Measurements from ENCODE around the gene MRPL2. TPM values are rescaled to one million over a fixed set of nuclear protein-coding genes. Genes with fewer than 3 reads are reported as not detected.

MRPL2 gene
- total RNA-seq, 1 donor from 2014 or later = 76.4 TPM

DNA sequence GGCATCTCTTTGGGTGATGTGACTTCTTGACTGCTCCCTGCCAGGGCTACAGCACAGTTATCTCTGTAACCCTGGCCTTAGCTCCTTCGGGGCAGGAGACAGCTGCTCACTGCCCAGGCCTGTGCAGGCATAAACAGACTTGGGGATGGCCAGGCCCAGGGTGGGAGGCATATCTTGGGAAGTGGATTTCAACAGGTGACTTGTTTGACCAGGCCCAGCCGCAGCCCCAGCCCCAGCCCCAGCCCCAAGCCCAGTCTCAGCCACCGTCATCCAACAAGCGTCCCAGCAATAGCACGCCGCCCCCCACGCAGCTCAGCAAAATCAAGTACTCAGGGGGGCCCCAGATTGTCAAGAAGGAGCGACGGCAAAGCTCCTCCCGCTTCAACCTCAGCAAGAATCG, 53.0 kb downstream of the MRPL2 start:
- no peak for DNase-seq (ENCODE audit: low spot score)
- intact Hi-C loops (cut with DNase I) = no loop called here

- intact Hi-C loops (cut with DNase I) = no loop called here
- no peak for DNase-seq (ENCODE audit: low spot score)
Observed at GRCh38 chr6:43005844-43006243, 53.4 kb downstream of the MRPL2 start.

Other genes starting within 250 kb of the MRPL2 start
- gene RPL7L1, start 179.8 kb downstream of the MRPL2 start, total RNA-seq = 46.9 TPM
- gene PTCRA, start 143.4 kb downstream of the MRPL2 start, total RNA-seq = not detected
- gene CNPY3, start 130.0 kb downstream of the MRPL2 start, total RNA-seq = 19.8 TPM
- gene GNMT, start 98.7 kb downstream of the MRPL2 start, total RNA-seq = 0.30 TPM
- 14.6 TPM for gene PEX6, start 80.3 kb downstream of the MRPL2 start, total RNA-seq
- 25.3 TPM for gene PPP2R5D, start 74.9 kb downstream of the MRPL2 start, total RNA-seq
- 33.8 TPM for gene MEA1, start 45.5 kb downstream of the MRPL2 start, total RNA-seq
- 74.9 TPM for gene KLHDC3, start 45.2 kb downstream of the MRPL2 start, total RNA-seq
- gene RRP36, start 37.8 kb downstream of the MRPL2 start, total RNA-seq = 26.4 TPM
- 11.0 TPM for gene CUL7, start 5.6 kb downstream of the MRPL2 start, total RNA-seq
- gene KLC4, start 197 bp upstream of the MRPL2 start, total RNA-seq = 31.1 TPM
- 2.7 TPM for gene PTK7, start 16.9 kb upstream of the MRPL2 start, total RNA-seq
- gene SRF, start 111.8 kb upstream of the MRPL2 start, total RNA-seq = 81.2 TPM
- gene CUL9, start 122.8 kb upstream of the MRPL2 start, total RNA-seq = 15.6 TPM
- gene DNPH1, start 170.0 kb upstream of the MRPL2 start, total RNA-seq = 23.2 TPM
- gene TTBK1, start 184.0 kb upstream of the MRPL2 start, total RNA-seq = 0.35 TPM
- gene SLC22A7, start 238.8 kb upstream of the MRPL2 start, total RNA-seq = not detected
- gene CRIP3, start 249.4 kb upstream of the MRPL2 start, total RNA-seq = 11.2 TPM

Measured in cardiac septum (tissue), 1 donor.